ENCODE data around the gene P4HA1. TPM values are rescaled to one million over a fixed set of nuclear protein-coding genes. Genes with fewer than 3 reads are reported as not detected.

P4HA1 gene
- total RNA-seq (2022): 20.3 and 20.9 TPM in 2 replicates
- percentile 76 among the genes with signal in this experiment for Bru-seq, nascent RNA
- BruChase-seq, experiment 1, labeled RNA remaining after a 6-hour chase: percentile 68 among the genes with signal in this experiment
- BruChase-seq, experiment 2, labeled RNA remaining after a 2-hour chase: percentile 63 among the genes with signal in this experiment
- long read RNA-seq, transcript P4HA1-202 (15 exons, 2,727 nt): major isoform, 10 of 18 reads
- long read RNA-seq, partial matches to known transcripts: 1 of 18 reads
- long read RNA-seq, other reads (novel, unspliced or antisense): 3 of 18 reads

DNA sequence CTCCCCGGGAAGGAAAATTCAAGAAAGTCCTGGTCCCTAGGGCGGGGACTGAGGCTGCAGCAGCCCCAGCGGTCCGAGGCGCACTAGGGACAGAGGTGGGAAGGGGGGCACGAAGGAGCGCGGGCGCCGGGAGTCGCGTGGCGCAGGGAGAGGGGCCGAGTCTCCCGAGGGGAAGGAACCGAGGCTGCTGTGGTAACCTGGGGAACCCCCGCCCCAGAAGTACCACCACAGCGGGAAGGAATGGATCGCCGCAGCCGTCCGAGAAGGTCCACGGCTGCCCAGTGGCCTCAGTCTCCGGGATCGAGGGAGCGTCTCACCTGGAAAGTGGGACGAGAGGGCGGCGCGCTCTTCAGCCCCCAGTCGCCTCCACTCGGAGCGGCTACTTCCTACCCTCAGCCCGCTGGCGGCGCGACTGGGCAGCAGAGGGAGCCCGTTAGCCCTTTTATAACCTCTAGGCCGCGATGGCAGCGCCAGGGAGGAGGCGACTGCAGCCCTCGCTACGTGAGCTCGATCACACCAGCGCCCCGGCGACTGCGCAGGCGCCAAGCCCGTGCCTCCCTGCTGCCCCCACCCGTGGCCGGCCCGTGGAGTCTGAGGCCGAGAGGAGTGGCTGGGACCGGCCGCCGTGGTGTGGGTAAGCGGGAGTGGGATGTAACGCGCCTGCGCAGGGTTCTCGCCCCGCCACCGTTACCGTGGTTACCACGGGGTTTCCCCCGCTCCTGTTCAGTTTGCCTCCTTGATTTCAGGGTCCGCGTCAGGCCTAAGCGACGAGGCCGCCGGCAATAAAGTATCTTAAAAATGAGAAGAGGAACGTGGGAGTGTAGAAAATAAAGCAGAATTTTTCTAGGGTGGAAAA, at the start of gene P4HA1:
P4HA1 (minus strand) TSS at position 418 of the 856 bp plus-strand sequence. CDS start 21,983 bp downstream, outside the sequence.
- no TSS peak for BruUV-seq (replicated peaks)

DNA sequence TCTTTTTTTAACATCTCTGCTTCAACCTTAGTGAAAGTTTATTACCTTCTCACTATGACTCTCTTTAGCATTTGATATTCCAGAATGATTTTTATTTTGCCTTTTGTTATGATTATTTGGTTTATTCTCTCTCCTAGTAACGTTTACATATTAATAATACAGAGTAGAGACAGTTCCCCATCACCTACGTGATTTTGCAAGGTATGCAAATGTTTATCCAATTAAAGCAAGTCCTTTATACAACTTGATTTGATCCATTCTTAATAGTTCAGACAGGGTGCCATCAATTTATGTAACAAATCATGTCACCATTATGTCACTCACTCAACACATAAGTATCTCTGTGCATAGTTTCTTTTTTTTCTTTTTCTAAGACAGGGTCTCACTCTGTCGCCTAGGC, 44.9 kb upstream of the P4HA1 start:
- no peaks in the 10 kb centered on the region for H3K4me1 Mint-ChIP-seq (ENCODE audit: low read depth, unreplicated experiment)
- TF ChIP-seq, protein P1, sequence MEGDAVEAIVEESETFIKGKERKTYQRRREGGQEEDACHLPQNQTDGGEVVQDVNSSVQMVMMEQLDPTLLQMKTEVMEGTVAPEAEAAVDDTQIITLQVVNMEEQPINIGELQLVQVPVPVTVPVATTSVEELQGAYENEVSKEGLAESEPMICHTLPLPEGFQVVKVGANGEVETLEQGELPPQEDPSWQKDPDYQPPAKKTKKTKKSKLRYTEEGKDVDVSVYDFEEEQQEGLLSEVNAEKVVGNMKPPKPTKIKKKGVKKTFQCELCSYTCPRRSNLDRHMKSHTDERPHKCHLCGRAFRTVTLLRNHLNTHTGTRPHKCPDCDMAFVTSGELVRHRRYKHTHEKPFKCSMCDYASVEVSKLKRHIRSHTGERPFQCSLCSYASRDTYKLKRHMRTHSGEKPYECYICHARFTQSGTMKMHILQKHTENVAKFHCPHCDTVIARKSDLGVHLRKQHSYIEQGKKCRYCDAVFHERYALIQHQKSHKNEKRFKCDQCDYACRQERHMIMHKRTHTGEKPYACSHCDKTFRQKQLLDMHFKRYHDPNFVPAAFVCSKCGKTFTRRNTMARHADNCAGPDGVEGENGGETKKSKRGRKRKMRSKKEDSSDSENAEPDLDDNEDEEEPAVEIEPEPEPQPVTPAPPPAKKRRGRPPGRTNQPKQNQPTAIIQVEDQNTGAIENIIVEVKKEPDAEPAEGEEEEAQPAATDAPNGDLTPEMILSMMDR (IDR thresholded peaks at IDR 0.05; ENCODE audit: unreplicated experiment): no peak
- intact Hi-C loops (cut with micrococcal nuclease; ENCODE audit: unreplicated experiment): no loop called here
- BruUV-seq (replicated peaks): no TSS peak
- no peaks in the 10 kb centered on the region for H3K9me3 Mint-ChIP-seq (ENCODE audit: low read depth, unreplicated experiment)
- no peak overlapping the region for H3K27ac Mint-ChIP-seq (ENCODE audit: unreplicated experiment)
- H3K27me3 Mint-ChIP-seq (ENCODE audit: unreplicated experiment): no peaks in the 10 kb centered on the region
- H3K36me3 Mint-ChIP-seq (ENCODE audit: insufficient read depth, unreplicated experiment): peaks cover 61% of the 10 kb centered on the region
- no peak overlapping the region for H3K4me3 Mint-ChIP-seq (ENCODE audit: low read depth, unreplicated experiment)
- no peak for DNase-seq
- CTCF ChIA-PET: no interaction called here

More for the DNA sequence above, at the start of gene P4HA1:
- H3K4me3 Mint-ChIP-seq (ENCODE audit: low read depth, unreplicated experiment): peak within 1 kb of the TSS; percentile 95
- no peaks in the 10 kb centered on the region for H3K4me1 Mint-ChIP-seq (ENCODE audit: low read depth, unreplicated experiment)
- H3K36me3 Mint-ChIP-seq (ENCODE audit: insufficient read depth, unreplicated experiment): peaks cover 33% of the 10 kb centered on the region
- H3K9me3 Mint-ChIP-seq (ENCODE audit: low read depth, unreplicated experiment): no peaks in the 10 kb centered on the region
- DNase-seq: peak; percentile 98
- intact Hi-C loops (cut with micrococcal nuclease; ENCODE audit: unreplicated experiment): loop anchor here (2.0 kb wide), 1 partner anchor 62 kb away; no protein-coding TSS in a partner anchor
- TF ChIP-seq, protein P1 (IDR thresholded peaks at IDR 0.05; ENCODE audit: unreplicated experiment): peak; percentile 80
- CTCF ChIA-PET: interaction anchor here (0.6 to 1.8 kb wide), 8 partner anchors 15 to 649 kb away, joined by 3 to 9 read pairs (median 4); partner anchors contain the start of genes ECD, FAM149B1 and NUDT13
- peak within 1 kb of the TSS; percentile 96 for H3K27ac Mint-ChIP-seq (ENCODE audit: unreplicated experiment)
- no peaks in the 10 kb centered on the region for H3K27me3 Mint-ChIP-seq (ENCODE audit: unreplicated experiment)

DNA sequence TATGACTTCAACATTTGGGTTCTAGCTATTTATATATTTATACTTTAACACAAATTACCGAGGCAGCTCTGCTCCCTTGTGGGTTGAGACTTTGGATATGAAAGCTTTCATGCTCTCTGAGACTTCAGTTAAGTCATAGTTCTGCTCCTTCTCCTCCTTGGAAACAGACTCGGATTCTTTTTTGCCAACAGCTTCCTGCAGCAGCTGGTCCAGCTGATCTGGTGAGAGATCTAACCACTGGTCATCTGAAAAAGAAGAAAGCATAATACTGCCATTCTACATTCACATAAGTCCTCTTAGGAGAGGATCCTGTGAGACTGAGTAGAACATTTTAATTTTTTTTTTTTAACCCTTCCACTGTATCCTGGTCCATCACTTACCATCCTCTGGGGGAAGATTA, 42.6 kb upstream of the P4HA1 start:
- no peak for DNase-seq
- H3K9me3 Mint-ChIP-seq (ENCODE audit: low read depth, unreplicated experiment): no peaks in the 10 kb centered on the region
- no peaks in the 10 kb centered on the region for H3K4me1 Mint-ChIP-seq (ENCODE audit: low read depth, unreplicated experiment)
- peaks cover 52% of the 10 kb centered on the region for H3K36me3 Mint-ChIP-seq (ENCODE audit: insufficient read depth, unreplicated experiment)
- TF ChIP-seq, protein P1 (IDR thresholded peaks at IDR 0.05; ENCODE audit: unreplicated experiment): no peak
- intact Hi-C loops (cut with micrococcal nuclease; ENCODE audit: unreplicated experiment): no loop called here
- H3K27ac Mint-ChIP-seq (ENCODE audit: unreplicated experiment): no peak overlapping the region
- BruUV-seq (replicated peaks): no TSS peak
- H3K4me3 Mint-ChIP-seq (ENCODE audit: low read depth, unreplicated experiment): no peak overlapping the region
- H3K27me3 Mint-ChIP-seq (ENCODE audit: unreplicated experiment): no peaks in the 10 kb centered on the region
- CTCF ChIA-PET: no interaction called here

DNA sequence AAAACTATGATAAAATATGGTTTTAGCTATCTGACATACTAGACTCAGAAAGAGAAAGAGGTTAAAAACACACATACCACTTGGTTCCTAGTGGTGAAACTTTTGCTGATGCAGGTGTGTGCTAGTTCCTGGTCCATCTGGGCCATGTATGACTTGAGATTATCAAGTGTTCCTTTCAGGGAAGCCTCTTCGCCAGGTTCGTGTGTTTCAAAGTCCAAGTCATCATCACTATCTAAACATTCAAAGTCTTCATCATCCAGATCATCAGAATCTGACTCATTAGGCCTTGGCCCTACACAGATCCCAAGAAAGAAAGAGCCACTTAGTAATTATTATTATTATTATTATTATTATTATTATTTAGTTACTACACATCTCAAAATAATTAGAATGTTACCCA, 40.0 kb upstream of the P4HA1 start:
- no TSS peak for BruUV-seq (replicated peaks)
- H3K4me3 Mint-ChIP-seq (ENCODE audit: low read depth, unreplicated experiment): no peak overlapping the region
- TF ChIP-seq, protein P1 (IDR thresholded peaks at IDR 0.05; ENCODE audit: unreplicated experiment): no peak
- H3K9me3 Mint-ChIP-seq (ENCODE audit: low read depth, unreplicated experiment): no peaks in the 10 kb centered on the region
- CTCF ChIA-PET: no interaction called here
- peaks cover 62% of the 10 kb centered on the region for H3K36me3 Mint-ChIP-seq (ENCODE audit: insufficient read depth, unreplicated experiment)
- intact Hi-C loops (cut with micrococcal nuclease; ENCODE audit: unreplicated experiment): no loop called here
- H3K27me3 Mint-ChIP-seq (ENCODE audit: unreplicated experiment): no peaks in the 10 kb centered on the region
- no peak overlapping the region for H3K27ac Mint-ChIP-seq (ENCODE audit: unreplicated experiment)
- DNase-seq: no peak
- no peaks in the 10 kb centered on the region for H3K4me1 Mint-ChIP-seq (ENCODE audit: low read depth, unreplicated experiment)

All from Calu3 (cell line).